ENCODE results near the gene NRARP. TPM values are rescaled to one million over a fixed set of nuclear protein-coding genes. Genes with fewer than 3 reads are reported as not detected.

The NRARP gene
- polyA plus RNA-seq, 6 donors from 2014 or later: 0.37 TPM; not detected in 5

DNA sequence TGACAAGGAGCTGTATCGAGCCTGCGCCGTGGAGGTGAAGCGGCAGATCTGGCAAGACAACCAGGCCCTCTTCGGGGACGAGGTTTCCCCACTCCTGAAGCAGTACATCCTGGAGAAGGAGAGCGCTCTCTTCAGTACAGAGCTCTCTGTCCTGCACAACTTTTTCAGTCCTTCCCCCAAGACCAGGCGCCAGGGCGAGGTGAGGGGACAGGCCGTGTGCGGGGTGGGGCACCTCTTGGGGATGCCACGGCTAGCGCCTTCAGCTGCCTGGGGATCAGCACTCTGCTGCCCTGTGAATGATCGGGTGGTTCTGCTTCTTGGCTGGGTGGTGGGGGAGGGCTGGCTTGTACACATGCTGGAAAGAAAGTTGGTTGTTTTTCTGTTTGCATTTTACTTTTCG, 45.2 kb downstream of the NRARP start:
- no peak overlapping the region for H3K27ac Mint-ChIP-seq

GRCh38 chr9:137256362-137256761, 45.7 kb downstream of the NRARP start:
- no peak for DNase-seq
- no peak for ATAC-seq (ENCODE audit: low read depth in 2 of 2)
- H3K4me1 Mint-ChIP-seq: peaks cover 5 to 27% (median 22%) of the 10 kb centered on the region in 3 donors
- H3K36me3 Mint-ChIP-seq: no peaks in the 10 kb centered on the region
- H3K4me3 Mint-ChIP-seq: peak overlapping the region; percentile 81 to 95 (median 90)
- no peak overlapping the region for H3K27ac Mint-ChIP-seq
- no peaks in the 10 kb centered on the region for H3K9me3 Mint-ChIP-seq
- no peaks in the 10 kb centered on the region for H3K27me3 Mint-ChIP-seq

More for the DNA sequence above, 45.2 kb downstream of the NRARP start:
- peak overlapping the region; percentile 81 to 95 (median 90) for H3K4me3 Mint-ChIP-seq
- ATAC-seq (ENCODE audit: low read depth in 2 of 2) (no peak), DNase-seq (no peak)
- peaks cover 0 to 2% (median 0%) of the 10 kb centered on the region in 7 donors for H3K9me3 Mint-ChIP-seq
- no peaks in the 10 kb centered on the region for H3K36me3 Mint-ChIP-seq
- no peaks in the 10 kb centered on the region for H3K27me3 Mint-ChIP-seq
- peaks cover 8 to 27% (median 22%) of the 10 kb centered on the region in 3 donors for H3K4me1 Mint-ChIP-seq

- DNase-seq (no peak), ATAC-seq (ENCODE audit: low read depth in 2 of 2) (peak in 1 of 2 donors; percentile 10)
- Mint-ChIP-seq H3K27me3 (no peaks in the 10 kb centered on the region), H3K4me1 (peaks cover 9 to 27% (median 22%) of the 10 kb centered on the region in 3 donors), H3K4me3 (peak overlapping the region; percentile 81 to 95 (median 90)), H3K27ac (peak overlapping the region in 3 of 6 donors; percentile 26 to 67 (median 67)), H3K36me3 (no peaks in the 10 kb centered on the region), H3K9me3 (no peaks in the 10 kb centered on the region)
Measured at GRCh38 chr9:137255448-137256114, 46.5 kb downstream of the NRARP start.

- peak within 1 kb of the TSS; percentile 86 to 95 (median 90) for H3K4me3 Mint-ChIP-seq
- H3K27me3 Mint-ChIP-seq: no peaks in the 10 kb centered on the region
Measured at GRCh38 chr9:137254624-137255447, 47.2 kb downstream of the NRARP start, which contains the start of gene NELFB. Gene NELFB (plus strand): TSS chr9:137255327.

GRCh38 chr9:137253717-137254623, 48.1 kb downstream of the NRARP start:
- DNase-seq (no peak), ATAC-seq (ENCODE audit: low read depth in 2 of 2) (no peak)
- Mint-ChIP-seq H3K4me1 (peaks cover 9 to 24% (median 22%) of the 10 kb centered on the region in 3 donors), H3K36me3 (no peaks in the 10 kb centered on the region), H3K27me3 (no peaks in the 10 kb centered on the region), H3K27ac (peak overlapping the region in 3 of 6 donors; percentile 63 to 73 (median 70)), H3K9me3 (no peaks in the 10 kb centered on the region), H3K4me3 (peak overlapping the region; percentile 86 to 95 (median 88))

More at GRCh38 chr9:137254624-137255447, 47.2 kb downstream of the NRARP start, which contains the start of gene NELFB:
- no peaks in the 10 kb centered on the region for H3K36me3 Mint-ChIP-seq
- peak; percentile 84 to 90 for ATAC-seq (ENCODE audit: low read depth in 2 of 2)
- no peaks in the 10 kb centered on the region for H3K9me3 Mint-ChIP-seq
- peaks cover 9 to 27% (median 22%) of the 10 kb centered on the region in 3 donors for H3K4me1 Mint-ChIP-seq
- peak within 1 kb of the TSS in 5 of 6 donors; percentile 63 to 73 (median 67) for H3K27ac Mint-ChIP-seq
- DNase-seq: peak; percentile 97

- Mint-ChIP-seq H3K27me3 (no peaks in the 10 kb centered on the region), H3K36me3 (no peaks in the 10 kb centered on the region), H3K4me3 (peak overlapping the region in 3 of 8 donors; percentile 28 to 86 (median 32)), H3K9me3 (no peaks in the 10 kb centered on the region), H3K4me1 (peaks cover 9 to 23% (median 22%) of the 10 kb centered on the region in 3 donors), H3K27ac (no peak overlapping the region)
- DNase-seq (no peak), ATAC-seq (ENCODE audit: low read depth in 2 of 2) (no peak)
Measured at GRCh38 chr9:137252555-137253506, 49.2 kb downstream of the NRARP start.

- peak overlapping the region in 1 of 8 donors; percentile 43 for H3K4me3 Mint-ChIP-seq
- no peak overlapping the region for H3K27ac Mint-ChIP-seq
- ATAC-seq (ENCODE audit: low read depth in 2 of 2) (no peak), DNase-seq (no peak)
- peaks cover 9 to 18% (median 16%) of the 10 kb centered on the region in 3 donors for H3K4me1 Mint-ChIP-seq
- no peaks in the 10 kb centered on the region for H3K9me3 Mint-ChIP-seq
- H3K36me3 Mint-ChIP-seq: no peaks in the 10 kb centered on the region
- no peaks in the 10 kb centered on the region for H3K27me3 Mint-ChIP-seq
Measured at GRCh38 chr9:137251490-137252268, 50.4 kb downstream of the NRARP start.

- Mint-ChIP-seq H3K36me3 (no peaks in the 10 kb centered on the region), H3K9me3 (no peaks in the 10 kb centered on the region)
Measured at GRCh38 chr9:137251194-137251461, 50.9 kb downstream of the NRARP start, which contains the start of gene STPG3. Gene STPG3 (plus strand): TSS chr9:137251286. CDS start chr9:137251287, 1 bp downstream.

GRCh38 chr9:137250329-137251193, 51.5 kb downstream of the NRARP start:
- Mint-ChIP-seq H3K9me3 (no peaks in the 10 kb centered on the region), H3K4me3 (peak overlapping the region in 2 of 8 donors; percentile 21 to 43), H3K27me3 (no peaks in the 10 kb centered on the region), H3K36me3 (no peaks in the 10 kb centered on the region), H3K27ac (no peak overlapping the region), H3K4me1 (peaks cover 6 to 12% (median 9%) of the 10 kb centered on the region in 3 donors)
- no peak for ATAC-seq (ENCODE audit: low read depth in 2 of 2)
- no peak for DNase-seq

More at GRCh38 chr9:137251194-137251461, 50.9 kb downstream of the NRARP start, which contains the start of gene STPG3:
- peak within 1 kb of the TSS in 2 of 8 donors; percentile 21 to 43 for H3K4me3 Mint-ChIP-seq
- ATAC-seq (ENCODE audit: low read depth in 2 of 2): no peak
- no peaks in the 10 kb centered on the region for H3K27me3 Mint-ChIP-seq
- H3K4me1 Mint-ChIP-seq: peaks cover 9 to 13% (median 10%) of the 10 kb centered on the region in 3 donors
- H3K27ac Mint-ChIP-seq: no peak within 1 kb of the TSS
- no peak for DNase-seq

All from naive B cell (primary cell).